HG02798 (cell line): ENCODE results near the gene GFM2.
"Not testable (repeated sequence)": the region's sequence is repeated elsewhere in the genome, so short reads cannot be mapped to it uniquely, and the experiment has no call there.

Source experiments
- ATAC-seq: cut with Tn5 transposase; IDR thresholded peaks from one replicate; pipeline ENCODE4 v1.9.1; 2021; ENCODE audit warnings: mild to moderate bottlenecking; ENCODE audit not compliant: unreplicated experiment, poor library complexity

GFM2 gene

DNA sequence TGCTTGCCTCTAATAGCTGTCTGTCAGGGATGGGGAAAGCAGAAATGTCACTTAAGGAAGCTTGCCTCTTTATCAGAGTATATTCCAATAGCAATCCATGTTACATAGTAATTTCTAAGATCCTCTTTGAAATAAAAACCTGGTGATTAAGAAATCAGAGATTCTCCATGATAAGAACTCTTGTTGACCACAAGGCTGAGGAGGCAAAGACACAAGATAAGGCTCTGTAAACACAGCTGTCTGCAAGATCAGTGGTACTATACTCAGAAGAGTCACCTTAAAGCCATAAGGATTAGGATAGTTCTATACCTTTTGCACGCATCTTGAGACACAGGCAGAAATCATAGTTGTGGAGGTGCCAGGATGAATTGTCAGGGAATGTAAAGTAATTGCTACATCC lies 41.6 kb downstream of the GFM2 start:
- ATAC-seq, result no peak

DNA sequence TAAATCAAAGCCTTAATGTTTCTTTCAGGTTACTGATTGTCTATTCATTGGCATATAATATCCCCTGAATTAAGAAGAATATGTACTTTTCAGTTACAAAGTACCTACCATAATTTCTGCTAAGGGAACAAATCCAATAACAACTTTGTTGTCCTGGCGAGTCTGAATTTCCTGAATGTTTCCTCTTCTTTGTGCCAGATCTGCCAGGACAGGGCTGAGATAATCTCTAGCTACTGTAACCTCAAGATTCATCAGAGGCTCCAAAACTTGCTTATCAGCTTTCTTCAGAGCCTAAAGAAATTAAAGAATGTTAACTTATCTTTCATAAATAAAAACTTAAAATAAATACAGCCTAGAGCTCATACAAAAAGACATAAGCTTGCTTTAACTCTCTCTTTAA lies 44.6 kb downstream of the GFM2 start:
- no peak for ATAC-seq

- ATAC-seq, result no peak
These were observed 49.3 kb downstream of the GFM2 start for GRCh38 chr5:74717596-74717995.

- ATAC-seq, result no peak
These were observed 73.7 kb downstream of the GFM2 start for GRCh38 chr5:74693191-74693590.

DNA sequence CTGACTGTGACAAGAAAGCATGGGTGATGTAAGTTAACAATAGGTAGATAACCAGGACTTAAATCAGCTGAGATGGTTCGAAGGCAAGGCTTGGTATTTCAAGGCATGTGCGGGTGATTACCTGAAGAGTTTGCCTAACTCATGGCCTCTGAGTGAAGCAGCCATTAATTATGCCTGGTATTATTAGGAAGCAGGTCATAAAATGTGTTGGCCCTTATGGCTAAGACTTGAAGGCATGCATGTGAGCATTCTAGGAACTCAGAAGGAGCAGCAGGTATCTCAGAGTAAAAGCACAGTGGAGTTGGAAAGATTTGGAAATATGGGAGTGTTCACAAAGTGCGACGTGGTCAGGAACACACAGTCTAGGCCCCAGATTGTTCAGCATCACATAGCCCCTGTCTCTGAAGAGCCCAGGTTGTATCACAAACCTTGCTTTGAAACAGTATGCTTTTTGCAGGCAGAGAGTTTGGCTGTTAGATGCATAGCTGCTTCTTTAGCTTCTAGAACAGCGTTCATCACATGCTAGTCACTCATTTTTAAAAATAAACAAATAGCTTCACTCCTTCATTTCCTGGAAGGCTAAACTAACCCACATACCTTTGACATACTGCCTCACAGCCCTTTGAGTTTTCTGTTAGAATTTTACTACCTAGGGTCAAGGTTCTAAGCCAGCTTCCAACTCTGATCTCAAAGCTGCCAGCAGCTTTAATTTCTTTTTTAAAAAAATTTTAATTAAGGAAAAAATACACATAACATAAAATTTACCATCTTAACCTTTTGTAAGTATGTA lies 79.8 kb downstream of the GFM2 start:
- ATAC-seq, result no peak

- ATAC-seq, result peak; percentile 56
These were observed 80.8 kb downstream of the GFM2 start for GRCh38 chr5:74685979-74686631.

DNA sequence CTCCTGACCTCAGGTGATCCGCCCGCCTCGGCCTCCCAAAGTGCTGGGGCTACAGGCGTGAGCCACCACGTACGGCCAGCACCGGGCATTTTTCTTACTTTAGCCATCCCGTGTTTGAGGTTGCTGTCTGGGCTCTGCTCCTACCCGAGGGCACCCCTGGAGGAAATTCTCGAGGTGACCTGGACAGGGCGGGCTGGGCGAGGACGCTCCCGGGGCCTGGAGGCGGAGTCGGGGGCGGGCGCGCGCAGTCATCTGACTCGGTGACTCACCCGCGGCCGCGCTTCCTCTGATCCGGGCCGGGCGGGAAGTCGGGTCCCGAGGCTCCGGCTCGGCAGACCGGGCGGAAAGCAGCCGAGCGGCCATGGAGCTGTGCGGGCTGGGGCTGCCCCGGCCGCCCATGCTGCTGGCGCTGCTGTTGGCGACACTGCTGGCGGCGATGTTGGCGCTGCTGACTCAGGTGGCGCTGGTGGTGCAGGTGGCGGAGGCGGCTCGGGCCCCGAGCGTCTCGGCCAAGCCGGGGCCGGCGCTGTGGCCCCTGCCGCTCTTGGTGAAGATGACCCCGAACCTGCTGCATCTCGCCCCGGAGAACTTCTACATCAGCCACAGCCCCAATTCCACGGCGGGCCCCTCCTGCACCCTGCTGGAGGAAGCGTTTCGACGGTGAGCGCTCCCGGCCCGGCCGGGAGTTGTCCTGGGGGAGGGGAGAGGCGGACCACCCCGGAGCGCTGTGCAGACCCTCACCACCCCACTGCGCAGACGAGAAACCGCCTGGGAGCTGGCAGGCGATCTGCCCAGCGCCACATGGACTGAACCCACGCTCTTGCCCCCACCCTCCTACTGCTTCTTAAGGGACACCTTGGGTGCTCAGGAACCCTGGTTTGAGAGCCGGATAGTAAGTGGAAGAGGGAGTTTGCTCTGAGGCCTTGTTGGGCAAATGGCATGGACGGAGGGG lies 81.7 kb downstream of the GFM2 start, which contains the start of gene HEXB:
Gene HEXB, plus strand, starts transcription at position 334 of the 952 bp plus-strand sequence. Its CDS starts 28 bp downstream, at position 362.
- ATAC-seq, result peak; percentile 88

DNA sequence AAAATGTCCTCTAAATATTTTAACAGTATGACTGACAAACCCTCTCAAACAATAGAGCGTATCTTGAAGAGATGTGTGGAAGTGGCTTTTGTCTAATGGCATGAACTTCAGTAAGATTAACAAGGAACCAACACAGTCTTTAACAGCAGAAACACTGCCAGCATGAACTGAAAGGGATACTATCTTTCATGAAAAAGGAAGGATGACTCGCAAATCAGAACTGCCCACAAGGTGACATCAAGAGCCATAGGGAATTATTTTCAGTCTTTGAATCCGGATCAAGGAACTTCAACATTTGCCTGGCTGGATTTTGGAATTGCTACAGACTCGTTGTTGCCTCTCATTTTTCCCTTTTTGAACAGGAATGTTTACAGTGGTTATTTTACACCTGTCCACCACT lies 87.0 kb downstream of the GFM2 start:
- ATAC-seq, result no peak

- ATAC-seq, result not testable (repeated sequence)
These were observed 87.6 kb downstream of the GFM2 start for GRCh38 chr5:74679300-74679699.

- not testable (repeated sequence) for ATAC-seq
These were observed 88.8 kb downstream of the GFM2 start for GRCh38 chr5:74678123-74678522.

DNA sequence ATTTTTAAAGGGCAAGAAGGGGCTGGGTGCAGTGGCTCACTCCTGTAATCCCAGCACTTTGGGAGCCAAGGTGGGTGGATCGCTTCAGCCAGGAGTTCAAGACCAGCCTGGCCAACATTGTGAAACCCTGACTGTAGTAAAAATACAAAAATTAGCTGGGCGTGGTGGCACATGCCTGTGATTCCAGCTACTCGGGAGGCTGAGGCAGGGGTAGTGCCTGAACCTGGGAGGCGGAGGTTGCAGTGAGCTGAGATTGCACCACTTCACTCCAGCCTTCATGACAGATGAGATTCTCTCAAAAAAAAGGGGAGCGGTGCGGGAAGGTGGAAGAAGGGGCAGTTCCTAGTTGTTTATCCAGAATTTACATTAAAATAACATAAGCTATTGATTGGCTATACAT lies 90.5 kb downstream of the GFM2 start:
- ATAC-seq, result not testable (repeated sequence)

DNA sequence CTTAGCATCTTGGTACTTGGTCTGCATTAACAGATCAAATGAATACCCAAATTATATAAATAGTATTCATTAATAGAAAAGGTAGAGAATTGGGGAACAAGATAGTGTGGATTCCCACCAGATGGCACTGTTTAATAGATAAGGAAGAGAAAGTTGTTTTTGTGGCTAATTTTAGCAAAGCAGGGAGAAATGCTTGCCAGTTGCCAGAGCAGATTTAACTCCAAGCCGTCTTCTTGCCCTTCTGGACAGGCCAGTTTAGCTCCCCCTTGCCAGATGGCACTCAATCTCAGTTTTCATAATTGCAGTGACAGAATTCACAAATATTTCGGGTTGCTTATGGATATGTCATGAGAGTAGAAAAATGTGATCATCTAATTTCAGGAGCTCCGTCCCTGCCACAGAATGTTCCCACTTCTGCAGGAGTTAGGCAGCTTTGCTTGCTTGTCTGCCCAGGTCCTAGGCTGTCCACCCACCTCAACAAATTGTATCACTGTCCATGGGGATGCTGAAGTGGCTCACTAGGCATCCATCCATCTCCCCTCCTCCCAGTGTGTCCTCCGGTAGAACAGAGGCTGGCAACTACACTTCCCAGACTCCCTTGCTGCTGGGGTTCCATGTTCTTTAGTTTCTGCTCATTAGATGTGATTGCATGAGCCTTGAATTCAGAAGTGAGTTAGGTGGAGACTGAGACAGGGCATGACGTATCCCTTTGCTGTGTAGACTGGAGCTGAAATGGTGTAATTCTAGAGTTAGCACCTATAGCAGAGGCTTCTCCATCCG lies 93.7 kb downstream of the GFM2 start:
- ATAC-seq, result no peak

DNA sequence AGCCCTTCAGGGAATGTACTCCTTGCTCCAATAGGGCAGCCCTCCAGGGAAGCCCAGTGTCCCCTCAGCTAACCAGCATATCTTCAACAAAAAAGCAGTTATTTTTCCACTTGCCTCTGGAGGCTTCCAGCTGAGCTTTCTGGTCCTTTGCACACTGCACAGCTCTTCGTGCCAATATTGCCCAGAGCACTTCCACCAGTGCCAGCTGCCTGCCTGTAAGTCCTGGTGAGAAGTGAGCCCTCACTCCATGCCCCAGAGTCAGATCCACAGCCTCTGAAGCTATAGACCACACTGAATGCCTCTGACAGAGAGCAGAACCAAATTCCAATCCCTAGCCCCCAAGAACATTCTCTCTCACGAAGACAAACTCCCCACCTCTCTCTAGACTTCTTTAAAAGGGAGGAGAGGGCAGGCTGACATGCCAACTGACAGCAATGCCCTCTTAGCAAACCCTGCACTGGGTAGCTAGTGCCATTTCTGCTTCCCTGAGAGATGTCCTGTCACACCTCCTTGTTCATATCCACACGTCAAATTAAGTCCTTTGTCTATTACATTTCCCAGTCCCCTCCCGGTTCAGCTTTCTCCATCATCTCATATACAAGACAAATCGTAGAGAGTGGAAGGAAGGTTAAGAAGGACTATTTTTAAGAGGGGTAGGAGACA lies 94.6 kb downstream of the GFM2 start:
- ATAC-seq, result no peak
